ENCODE measurements around the gene HMSD. TPM values are rescaled to one million over a fixed set of nuclear protein-coding genes. Genes with fewer than 3 reads are reported as not detected.

Gene HMSD
- polyA plus RNA-seq, 3 donors: not detected

DNA sequence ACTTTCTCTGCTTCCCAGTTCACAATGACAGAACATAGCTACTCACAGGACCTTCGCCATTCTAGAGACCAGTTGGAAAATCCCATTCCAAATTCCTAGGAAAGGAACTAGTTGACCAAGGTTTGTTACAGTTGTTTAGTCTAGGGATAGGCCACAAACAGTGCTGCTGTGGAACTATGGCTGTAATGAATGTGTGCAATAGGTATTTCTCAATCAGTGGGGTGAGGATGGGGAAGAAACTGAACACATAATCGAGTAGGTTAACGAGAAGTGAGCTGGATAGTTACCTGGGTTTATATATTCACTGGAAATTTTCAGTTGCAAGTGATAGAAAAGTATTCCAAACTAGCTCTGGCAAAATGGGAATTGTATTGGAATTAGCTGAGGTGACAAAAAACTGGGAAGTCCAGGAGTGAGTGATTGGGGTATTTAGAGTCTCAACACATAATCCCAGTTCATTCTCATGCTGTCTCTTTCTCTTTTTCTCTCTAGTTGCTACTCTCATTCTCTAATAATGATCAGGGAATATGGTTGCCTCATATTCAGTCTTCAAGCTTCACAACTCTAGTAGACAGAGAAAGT lies 18.2 kb upstream of the HMSD start:
- TF ChIP-seq, protein P1, sequence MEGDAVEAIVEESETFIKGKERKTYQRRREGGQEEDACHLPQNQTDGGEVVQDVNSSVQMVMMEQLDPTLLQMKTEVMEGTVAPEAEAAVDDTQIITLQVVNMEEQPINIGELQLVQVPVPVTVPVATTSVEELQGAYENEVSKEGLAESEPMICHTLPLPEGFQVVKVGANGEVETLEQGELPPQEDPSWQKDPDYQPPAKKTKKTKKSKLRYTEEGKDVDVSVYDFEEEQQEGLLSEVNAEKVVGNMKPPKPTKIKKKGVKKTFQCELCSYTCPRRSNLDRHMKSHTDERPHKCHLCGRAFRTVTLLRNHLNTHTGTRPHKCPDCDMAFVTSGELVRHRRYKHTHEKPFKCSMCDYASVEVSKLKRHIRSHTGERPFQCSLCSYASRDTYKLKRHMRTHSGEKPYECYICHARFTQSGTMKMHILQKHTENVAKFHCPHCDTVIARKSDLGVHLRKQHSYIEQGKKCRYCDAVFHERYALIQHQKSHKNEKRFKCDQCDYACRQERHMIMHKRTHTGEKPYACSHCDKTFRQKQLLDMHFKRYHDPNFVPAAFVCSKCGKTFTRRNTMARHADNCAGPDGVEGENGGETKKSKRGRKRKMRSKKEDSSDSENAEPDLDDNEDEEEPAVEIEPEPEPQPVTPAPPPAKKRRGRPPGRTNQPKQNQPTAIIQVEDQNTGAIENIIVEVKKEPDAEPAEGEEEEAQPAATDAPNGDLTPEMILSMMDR (IDR thresholded peaks at IDR 0.05): no peak
- H3K27ac ChIP-seq (ENCODE audit: low read depth in 1 of 2, low read length in 2 of 2): peak overlapping the region in 1 of 2 donors; percentile 66
- no peaks in the 10 kb centered on the region for H3K27me3 ChIP-seq (ENCODE audit: control insufficient read depth in 2 of 2, insufficient read depth in 2 of 2, low read length in 2 of 2)
- H3K36me3 Mint-ChIP-seq: peaks cover 0 to 2% of the 10 kb centered on the region in 2 donors
- H2AFZ ChIP-seq (ENCODE audit: insufficient read depth, low read depth, low read length, poor library complexity, severe bottlenecking): no peak overlapping the region
- H3K9ac ChIP-seq (ENCODE audit: insufficient read depth, low read length, poor library complexity, severe bottlenecking): no peak overlapping the region
- H3K4me1 Mint-ChIP-seq: peaks cover 41% of the 10 kb centered on the region
- peaks cover 31 to 38% of the 10 kb centered on the region in 2 donors for H3K4me1 ChIP-seq (ENCODE audit: control insufficient read depth in 1 of 2, insufficient read depth in 2 of 2, low read length in 2 of 2)
- H3K36me3 ChIP-seq (replicated peaks in 1 of 2; ENCODE audit: control insufficient read depth in 1 of 2, insufficient read depth in 2 of 2, low read length in 2 of 2): peaks cover 0 to 11% of the 10 kb centered on the region in 2 donors
- no peaks in the 10 kb centered on the region for H4K20me1 ChIP-seq (ENCODE audit: insufficient read depth, low read length)
- peaks cover 55% of the 10 kb centered on the region for H3K79me2 ChIP-seq (ENCODE audit: insufficient read depth, low read length)
- no peak overlapping the region for H3K4me2 ChIP-seq (replicated peaks; ENCODE audit: extremely low read depth, low read length, poor library complexity, severe bottlenecking)
- H3K4me3 Mint-ChIP-seq: no peak overlapping the region
- intact Hi-C loops (cut with micrococcal nuclease): loop anchor here (5.0 to 10.0 kb wide), 3 partner anchors 34 to 416 kb away; no protein-coding TSS in a partner anchor
- H3K4me3 ChIP-seq (replicated peaks in 1 of 3; ENCODE audit: low read depth in 2 of 3, low read length in 3 of 3): no peak overlapping the region
- WGBS (ENCODE audit: insufficient coverage): 0% methylated on average over 2 of the region's 3 CpGs
- peak overlapping the region; percentile 67 to 88 (median 81) for H3K27ac Mint-ChIP-seq
- peak in 2 of 3 donors; percentile 61 to 67 for DNase-seq
- H3K9me3 ChIP-seq (replicated peaks in 1 of 2; ENCODE audit: control insufficient read depth in 1 of 2, insufficient read depth in 1 of 2, low read length in 2 of 2): no peaks in the 10 kb centered on the region
- no peaks in the 10 kb centered on the region for H3K9me3 Mint-ChIP-seq
- H3K27me3 Mint-ChIP-seq (ENCODE audit: low read depth in 3 of 3): peaks cover 0 to 3% (median 0%) of the 10 kb centered on the region in 3 donors

DNA sequence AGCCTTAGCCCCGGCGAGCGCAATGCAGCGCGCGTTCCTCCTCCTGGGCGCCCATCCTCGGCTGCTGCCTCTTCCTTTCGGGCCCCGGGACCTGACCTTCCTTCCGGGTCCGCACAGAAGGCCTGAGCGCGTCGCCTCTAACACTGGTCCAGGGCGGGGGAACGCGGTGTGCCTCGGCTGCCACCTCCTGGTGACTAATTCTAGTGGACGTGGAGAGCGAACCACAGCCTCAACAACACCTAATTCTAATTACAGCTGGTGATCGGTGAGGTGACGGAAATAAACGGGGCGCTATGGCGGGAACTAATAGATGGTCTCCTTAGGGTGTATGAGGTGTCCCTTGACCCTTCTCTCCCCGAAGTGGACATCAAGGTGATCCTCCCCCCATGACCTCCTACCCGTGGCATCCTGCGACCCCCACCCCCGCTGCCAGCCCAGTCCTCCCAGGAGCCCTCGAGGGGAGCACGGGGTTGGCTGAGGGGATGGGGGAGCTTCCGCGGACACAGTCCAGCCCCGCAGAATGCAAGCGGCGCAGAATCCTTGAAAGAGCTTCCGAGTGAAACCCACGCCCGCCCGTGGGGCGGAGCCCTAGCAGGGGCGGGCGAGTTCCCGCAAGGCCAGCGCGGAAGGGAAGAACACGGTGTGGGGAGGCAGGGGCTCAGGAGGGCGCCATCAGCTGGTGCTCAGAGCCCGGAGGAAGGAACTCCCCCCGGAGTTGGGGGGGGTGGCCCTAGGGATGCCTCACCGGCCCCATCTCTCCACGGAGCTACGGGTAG lies 12.8 kb upstream of the HMSD start:
- Mint-ChIP-seq H3K9me3 (no peaks in the 10 kb centered on the region), H3K27ac (peak overlapping the region in 6 of 7 donors; percentile 59 to 90 (median 86)), H3K4me3 (no peak overlapping the region), H3K36me3 (peaks cover 0 to 2% of the 10 kb centered on the region in 2 donors), H3K4me1 (peaks cover 7% of the 10 kb centered on the region), H3K27me3 (ENCODE audit: low read depth in 3 of 3) (peaks cover 0 to under 1% (median 0%) of the 10 kb centered on the region in 3 donors)
- H3K9ac ChIP-seq (ENCODE audit: insufficient read depth, low read length, poor library complexity, severe bottlenecking): peak overlapping the region; percentile 72
- peaks cover 0 to 11% of the 10 kb centered on the region in 2 donors for H3K36me3 ChIP-seq (replicated peaks in 1 of 2; ENCODE audit: control insufficient read depth in 1 of 2, insufficient read depth in 2 of 2, low read length in 2 of 2)
- H3K79me2 ChIP-seq (ENCODE audit: insufficient read depth, low read length): peaks cover 24% of the 10 kb centered on the region
- H3K4me3 ChIP-seq (replicated peaks in 1 of 3; ENCODE audit: low read depth in 2 of 3, low read length in 3 of 3): peak overlapping the region; percentile 73 to 87 (median 74)
- no peaks in the 10 kb centered on the region for H3K9me3 ChIP-seq (replicated peaks in 1 of 2; ENCODE audit: control insufficient read depth in 1 of 2, insufficient read depth in 1 of 2, low read length in 2 of 2)
- peaks cover 19 to 27% of the 10 kb centered on the region in 2 donors for H3K4me1 ChIP-seq (ENCODE audit: control insufficient read depth in 1 of 2, insufficient read depth in 2 of 2, low read length in 2 of 2)
- peak overlapping the region; percentile 78 to 89 for H3K27ac ChIP-seq (ENCODE audit: low read depth in 1 of 2, low read length in 2 of 2)
- H2AFZ ChIP-seq (ENCODE audit: insufficient read depth, low read depth, low read length, poor library complexity, severe bottlenecking): peak overlapping the region; percentile 96
- no peaks in the 10 kb centered on the region for H4K20me1 ChIP-seq (ENCODE audit: insufficient read depth, low read length)
- peak overlapping the region; percentile 83 for H3K4me2 ChIP-seq (replicated peaks; ENCODE audit: extremely low read depth, low read length, poor library complexity, severe bottlenecking)
- under 1% methylated on average over 38 of the region's 54 CpGs for WGBS (ENCODE audit: insufficient coverage)
- no peaks in the 10 kb centered on the region for H3K27me3 ChIP-seq (ENCODE audit: control insufficient read depth in 2 of 2, insufficient read depth in 2 of 2, low read length in 2 of 2)
- intact Hi-C loops (cut with micrococcal nuclease): loop anchor here (5.0 to 10.0 kb wide), 3 partner anchors 84 to 422 kb away; no protein-coding TSS in a partner anchor
- TF ChIP-seq, protein P1 (IDR thresholded peaks at IDR 0.05): peak; percentile 81
- peak; percentile 87 to 91 (median 91) for DNase-seq
